DND-41 (cell line): ENCODE results near the gene RABL6.
A peak's percentile ranks its signal among the peaks of the same experiment; 100 is the strongest.
"Not testable (repeated sequence)": the region's sequence is repeated elsewhere in the genome, so short reads cannot be mapped to it uniquely, and the experiment has no call there.

Experiments
- ATAC-seq: fragments of 200-7000 bp; cut with Tn5 transposase; 3 replicates; pipeline ENCODE4 v1.9.1; 2021; ENCODE audit warnings: low read depth; ENCODE audit not compliant: insufficient read depth
- DNase-seq: peaks from one replicate; pipeline ENCODE4 v3.0.0-alpha.2; 2020
- H2AFZ ChIP-seq: 2 replicates; pipeline ENCODE4 v1.6.0; 2012; ENCODE audit warnings: low read depth, low read length
- H3K27ac ChIP-seq: 2 replicates; pipeline ENCODE4 v1.5.1; 2012; ENCODE audit warnings: low read length, inconsistent platforms
- H3K27me3 ChIP-seq: fragments of 200-600 bp; sonication (generic); 2 replicates; pipeline ENCODE4 v1.6.0; 2012; ENCODE audit warnings: low read length, mild to moderate bottlenecking, inconsistent platforms; ENCODE audit not compliant: insufficient read depth, poor library complexity
- H3K36me3 ChIP-seq: 2 replicates; pipeline ENCODE4 v1.5.1; 2012; ENCODE audit warnings: low read length, inconsistent platforms; ENCODE audit not compliant: insufficient read depth
- H3K4me1 ChIP-seq: 2 replicates; pipeline ENCODE4 v1.5.1; 2012; ENCODE audit warnings: mild to moderate bottlenecking, low read length; ENCODE audit not compliant: insufficient read depth
- H3K4me2 ChIP-seq: 2 replicates; pipeline ENCODE4 v1.6.0; 2012; ENCODE audit warnings: mild to moderate bottlenecking, moderate library complexity, low read length, inconsistent platforms; ENCODE audit not compliant: insufficient read depth
- H3K4me3 ChIP-seq, 2 experiments: fragments of 200-600 bp in 1 of 2; shearing (Covaris generic) in 1 of 2; 2 replicates each; pipeline ENCODE4 v1.5.1; 2012 to 2016; ENCODE audit warnings: inconsistent platforms in 2 of 2, low read length in 2 of 2, mild to moderate bottlenecking in 2 of 2, low read depth in 1 of 2, moderate library complexity in 1 of 2
- H3K79me2 ChIP-seq: 2 replicates; pipeline ENCODE4 v1.6.0; 2012; ENCODE audit warnings: low read length, inconsistent platforms; ENCODE audit not compliant: insufficient read depth
- H3K9ac ChIP-seq: 2 replicates; pipeline ENCODE4 v1.6.0; 2012; ENCODE audit warnings: low read depth, mild to moderate bottlenecking, inconsistent platforms, low read length, moderate library complexity
- H3K9me3 ChIP-seq: 2 replicates; pipeline ENCODE4 v1.5.1; 2012; ENCODE audit warnings: low read length, moderate library complexity, mild to moderate bottlenecking, inconsistent platforms; ENCODE audit not compliant: insufficient read depth, severe bottlenecking
- H4K20me1 ChIP-seq: 2 replicates; pipeline ENCODE4 v1.6.0; 2012; ENCODE audit warnings: low read length; ENCODE audit not compliant: insufficient read depth
- EZH2 ChIP-seq: IDR thresholded peaks from 3 replicates; pipeline ENCODE4 v1.6.1; 2012; ENCODE audit warnings: borderline replicate concordance, low read depth, mild to moderate bottlenecking, moderate library complexity, low read length, inconsistent platforms; ENCODE audit not compliant: severe bottlenecking
- TF ChIP-seq, protein P1 (sequence below): IDR thresholded peaks from 2 replicates; pipeline ENCODE4 v1.5.1; 2012; ENCODE audit warnings: borderline replicate concordance, low read length, moderate library complexity, mild to moderate bottlenecking; ENCODE audit not compliant: poor library complexity, severe bottlenecking; ENCODE audit errors: extremely low read depth

The RABL6 gene

DNA sequence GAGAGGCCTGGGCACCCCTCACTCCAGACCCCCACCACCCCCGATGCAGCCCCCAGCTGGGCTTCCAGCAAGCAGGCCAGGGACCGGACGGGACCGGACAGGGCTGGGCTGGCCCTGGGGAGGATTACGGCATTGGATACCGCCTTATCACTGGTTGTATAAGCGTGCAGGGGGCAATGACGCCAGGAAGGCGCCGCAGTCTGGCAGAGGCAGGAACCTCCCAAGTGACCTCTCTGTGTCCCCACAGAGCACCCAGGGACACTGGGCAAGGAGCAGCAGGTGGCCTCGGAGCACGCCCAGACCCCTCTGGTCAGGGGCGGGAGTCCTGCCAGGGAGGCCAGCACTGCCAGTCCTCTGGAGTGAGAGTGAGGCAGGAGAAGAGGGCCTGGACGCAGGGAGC is 42.7 kb upstream of the RABL6 start:
- H3K36me3 ChIP-seq = no peaks in the 10 kb centered on the region
- no peak overlapping the region for H3K27ac ChIP-seq
- no peak overlapping the region for H3K9ac ChIP-seq
- ATAC-seq (no peak), DNase-seq (no peak)
- no peaks in the 10 kb centered on the region for H3K27me3 ChIP-seq
- no peaks in the 10 kb centered on the region for H3K4me1 ChIP-seq
- no peak overlapping the region for H3K4me3 ChIP-seq
- H3K79me2 ChIP-seq = no peaks in the 10 kb centered on the region
- H4K20me1 ChIP-seq = no peaks in the 10 kb centered on the region
- no peak overlapping the region for H2AFZ ChIP-seq
- H3K4me2 ChIP-seq = no peak overlapping the region
- no peak for TF ChIP-seq EZH2
- TF ChIP-seq, protein P1, sequence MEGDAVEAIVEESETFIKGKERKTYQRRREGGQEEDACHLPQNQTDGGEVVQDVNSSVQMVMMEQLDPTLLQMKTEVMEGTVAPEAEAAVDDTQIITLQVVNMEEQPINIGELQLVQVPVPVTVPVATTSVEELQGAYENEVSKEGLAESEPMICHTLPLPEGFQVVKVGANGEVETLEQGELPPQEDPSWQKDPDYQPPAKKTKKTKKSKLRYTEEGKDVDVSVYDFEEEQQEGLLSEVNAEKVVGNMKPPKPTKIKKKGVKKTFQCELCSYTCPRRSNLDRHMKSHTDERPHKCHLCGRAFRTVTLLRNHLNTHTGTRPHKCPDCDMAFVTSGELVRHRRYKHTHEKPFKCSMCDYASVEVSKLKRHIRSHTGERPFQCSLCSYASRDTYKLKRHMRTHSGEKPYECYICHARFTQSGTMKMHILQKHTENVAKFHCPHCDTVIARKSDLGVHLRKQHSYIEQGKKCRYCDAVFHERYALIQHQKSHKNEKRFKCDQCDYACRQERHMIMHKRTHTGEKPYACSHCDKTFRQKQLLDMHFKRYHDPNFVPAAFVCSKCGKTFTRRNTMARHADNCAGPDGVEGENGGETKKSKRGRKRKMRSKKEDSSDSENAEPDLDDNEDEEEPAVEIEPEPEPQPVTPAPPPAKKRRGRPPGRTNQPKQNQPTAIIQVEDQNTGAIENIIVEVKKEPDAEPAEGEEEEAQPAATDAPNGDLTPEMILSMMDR = no peak
- no peaks in the 10 kb centered on the region for H3K9me3 ChIP-seq

GRCh38 chr9:136765745-136766409 is 41.9 kb upstream of the RABL6 start:
- not testable (repeated sequence) for H2AFZ ChIP-seq, H3K4me2 ChIP-seq, H3K9me3 ChIP-seq, DNase-seq, H3K27me3 ChIP-seq, H3K36me3 ChIP-seq, H3K4me1 ChIP-seq, H3K9ac ChIP-seq, H3K27ac ChIP-seq, H4K20me1 ChIP-seq, H3K4me3 ChIP-seq, ATAC-seq, H3K79me2 ChIP-seq

GRCh38 chr9:136766410-136767120 is 41.2 kb upstream of the RABL6 start:
- not testable (repeated sequence) for H3K79me2 ChIP-seq, ATAC-seq, H3K9ac ChIP-seq, H3K4me2 ChIP-seq, H4K20me1 ChIP-seq, H3K9me3 ChIP-seq, H3K27ac ChIP-seq, H2AFZ ChIP-seq, H3K4me3 ChIP-seq, H3K36me3 ChIP-seq, H3K27me3 ChIP-seq, H3K4me1 ChIP-seq
- DNase-seq = peak; percentile 40
- TF ChIP-seq, protein P1 = peak; percentile 49

- Histone ChIP-seq H3K79me2 (no peaks in the 10 kb centered on the region), H3K4me3 (no peak overlapping the region), H3K4me2 (no peak overlapping the region), H2AFZ (no peak overlapping the region), H3K27ac (no peak overlapping the region), H3K36me3 (no peaks in the 10 kb centered on the region), H3K27me3 (no peaks in the 10 kb centered on the region), H4K20me1 (no peaks in the 10 kb centered on the region), H3K4me1 (no peaks in the 10 kb centered on the region), H3K9ac (no peak overlapping the region), H3K9me3 (peaks cover 8% of the 10 kb centered on the region)
- no peak for TF ChIP-seq EZH2
- TF ChIP-seq, protein P1 = peak; percentile 64
- ATAC-seq = peak; percentile 89
- DNase-seq = peak; percentile 60
These were observed 38.0 kb upstream of the RABL6 start for GRCh38 chr9:136769710-136770191.
